ENCODE data around the gene AGPAT3. TPM values are rescaled to one million over a fixed set of nuclear protein-coding genes. Genes with fewer than 3 reads are reported as not detected.

Gene AGPAT3
- total and polyA plus RNA-seq, 8 donors = 13.6 to 49.6 (median 31.4) TPM

DNA sequence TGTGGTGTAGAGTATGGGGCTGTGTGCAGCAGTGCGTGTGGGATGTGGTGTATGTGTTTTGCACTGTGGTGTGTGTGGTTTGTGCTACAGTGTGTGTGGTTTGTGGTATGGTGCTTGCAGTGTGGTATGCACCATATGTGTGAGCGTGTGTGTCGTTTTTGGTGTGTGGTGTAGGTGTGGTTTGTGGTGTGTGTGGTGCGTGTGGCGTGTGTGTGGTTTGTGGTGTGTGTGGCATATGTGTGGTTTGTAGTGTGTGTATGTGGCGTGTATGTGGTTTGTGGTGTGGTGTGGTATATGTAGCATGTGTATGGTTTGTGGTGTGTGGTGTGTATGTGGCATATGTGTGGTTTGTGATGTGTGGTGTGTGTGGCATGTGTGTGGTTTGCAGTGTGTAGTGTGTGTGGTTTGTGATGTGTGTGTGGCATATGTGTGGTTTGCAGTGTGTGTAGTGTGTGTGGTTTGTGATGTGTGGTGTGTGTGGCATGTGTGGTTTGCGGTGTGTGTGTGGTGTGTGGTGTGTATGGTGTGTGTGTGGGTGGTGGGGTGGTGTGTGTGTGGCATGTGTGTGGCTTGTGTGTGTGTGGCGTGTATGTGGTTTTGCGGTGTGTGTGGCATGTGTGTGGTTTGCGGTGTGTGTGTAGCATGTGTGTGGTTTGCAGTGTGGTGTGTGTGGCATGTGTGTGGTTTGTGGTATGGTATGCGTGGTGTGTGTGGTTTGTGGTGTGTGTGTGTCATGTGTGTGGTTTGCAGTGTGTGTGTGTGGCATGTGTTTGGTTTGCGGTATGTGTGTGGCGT lies 93.5 kb downstream of the AGPAT3 start:
- WGBS, 2 donors = 94 to 97% methylated on average over 13 of the region's 13 CpGs
- Histone ChIP-seq H3K36me3 (peaks cover 0 to 5% (median 0%) of the 10 kb centered on the region in 3 donors), H3K27me3 (no peaks in the 10 kb centered on the region), H3K4me1 (no peaks in the 10 kb centered on the region), H3K9me3 (no peaks in the 10 kb centered on the region), H3K27ac (no peak overlapping the region), H3K4me3 (no peak overlapping the region)
- intact Hi-C loops (cut with DNase I) = loop anchor here in 1 of 3 donors (10.0 kb wide), 1 partner anchor 154 kb away; no protein-coding TSS in a partner anchor
- no peak for TF ChIP-seq CTCF (IDR thresholded peaks at IDR 0.05)
- ATAC-seq (no peak), FAIRE-seq (no peak), DNase-seq (no peak)

DNA sequence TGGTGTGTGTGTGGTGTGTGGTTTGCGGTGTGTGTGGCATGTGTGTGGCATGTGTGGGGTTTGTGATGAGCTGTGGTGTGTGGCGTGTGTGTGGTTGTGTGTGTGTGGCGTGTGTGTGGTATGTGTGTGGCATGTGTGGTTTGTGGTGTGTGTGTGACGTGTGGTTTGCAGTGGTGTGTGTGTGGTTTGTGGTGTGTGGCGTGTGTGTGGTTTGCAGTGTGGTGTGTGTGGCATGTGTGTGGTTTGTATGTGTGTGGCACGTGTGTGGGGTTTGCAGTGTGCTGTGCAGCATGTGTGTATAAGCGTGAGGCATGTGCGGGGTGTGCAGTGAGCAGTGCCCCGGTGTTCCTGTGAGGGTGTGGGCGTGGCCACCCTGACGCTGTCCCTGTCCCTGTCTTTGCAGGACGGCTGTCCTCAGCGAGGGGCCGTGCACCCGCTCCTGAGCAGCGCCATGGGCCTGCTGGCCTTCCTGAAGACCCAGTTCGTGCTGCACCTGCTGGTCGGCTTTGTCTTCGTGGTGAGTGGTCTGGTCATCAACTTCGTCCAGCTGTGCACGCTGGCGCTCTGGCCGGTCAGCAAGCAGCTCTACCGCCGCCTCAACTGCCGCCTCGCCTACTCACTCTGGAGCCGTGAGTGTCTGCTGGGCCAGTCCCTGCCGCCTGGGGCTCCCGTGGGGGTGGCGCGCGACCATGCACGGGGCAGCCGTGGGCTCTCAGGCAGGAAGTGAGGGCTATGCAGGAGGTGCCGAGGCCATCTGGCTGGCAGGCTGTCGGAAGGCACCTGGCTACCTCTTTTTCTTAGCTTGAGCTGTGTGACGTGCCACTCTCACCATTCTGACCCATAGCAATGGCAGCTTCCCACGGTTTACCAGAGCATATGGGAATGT lies 94.5 kb downstream of the AGPAT3 start:
- intact Hi-C loops (cut with DNase I) = loop anchor here in 1 of 3 donors (10.0 kb wide), 2 partner anchors 95 to 155 kb away; partner anchors contain the start of gene AGPAT3
- DNase-seq (peak in 2 of 6 donors; percentile 46 to 54), FAIRE-seq (no peak), ATAC-seq (peak in 3 of 4 donors; percentile 29 to 66 (median 54))
- no peak for TF ChIP-seq CTCF (IDR thresholded peaks at IDR 0.05)
- no peak overlapping the region for H3K4me3 ChIP-seq
- H3K4me1 ChIP-seq = no peaks in the 10 kb centered on the region
- no peaks in the 10 kb centered on the region for H3K9me3 ChIP-seq
- H3K36me3 ChIP-seq = peaks cover 0 to 5% (median 0%) of the 10 kb centered on the region in 3 donors
- 89 to 92% methylated on average over 39 of the region's 39 CpGs for WGBS, 2 donors
- no peak overlapping the region for H3K27ac ChIP-seq
- no peaks in the 10 kb centered on the region for H3K27me3 ChIP-seq

- Histone ChIP-seq H3K4me3 (no peak overlapping the region), H3K9me3 (no peaks in the 10 kb centered on the region), H3K4me1 (no peaks in the 10 kb centered on the region), H3K36me3 (peaks cover 0 to 5% (median 0%) of the 10 kb centered on the region in 3 donors), H3K27me3 (no peaks in the 10 kb centered on the region), H3K27ac (no peak overlapping the region)
- FAIRE-seq (no peak), ATAC-seq (no peak), DNase-seq (no peak)
- no peak for TF ChIP-seq CTCF (IDR thresholded peaks at IDR 0.05)
- 90% methylated on average over 24 of the region's 24 CpGs for WGBS, 2 donors
- intact Hi-C loops (cut with DNase I) = loop anchor here in 1 of 3 donors (10.0 kb wide), 1 partner anchor 97 kb away; the partner anchor contains the start of gene AGPAT3
Observed at GRCh38 chr21:43961382-43961909, 96.4 kb downstream of the AGPAT3 start.

DNA sequence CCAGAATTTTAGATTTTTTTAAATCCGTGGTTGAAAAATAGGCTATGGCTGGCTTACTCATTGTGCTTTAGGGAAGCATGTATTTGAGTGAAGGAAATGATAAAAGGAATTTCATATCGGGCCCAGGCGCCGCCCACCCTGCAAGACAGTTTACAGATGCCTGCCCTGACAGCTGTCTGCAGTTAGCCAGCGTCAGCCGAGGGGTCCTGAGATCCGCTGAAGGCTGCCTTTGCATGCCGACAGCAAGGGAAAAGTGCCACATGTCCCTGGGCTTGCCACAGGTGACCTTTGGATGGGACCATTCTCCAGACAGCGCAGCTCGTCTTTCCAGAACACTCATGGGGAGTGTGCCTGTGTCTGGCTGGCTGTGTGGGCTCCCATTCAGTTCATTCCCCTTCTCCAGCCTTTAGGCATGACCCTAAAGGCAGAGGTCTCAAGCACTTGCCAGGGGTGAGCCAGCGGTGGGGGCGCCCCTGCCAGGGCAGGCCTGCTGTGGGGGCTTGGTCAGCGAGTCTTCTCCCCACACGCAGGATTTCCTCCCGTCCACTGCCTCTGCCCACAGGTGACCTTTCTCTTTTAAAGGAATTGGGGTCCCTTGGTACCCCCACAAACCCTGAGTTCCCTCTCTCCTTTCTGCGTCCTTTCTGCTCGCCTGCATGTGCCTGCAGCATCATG lies 101.0 kb downstream of the AGPAT3 start:
- FAIRE-seq (no peak), DNase-seq (no peak), ATAC-seq (no peak)
- no peaks in the 10 kb centered on the region for H3K9me3 ChIP-seq
- no peak overlapping the region for H3K4me3 ChIP-seq
- H3K27me3 ChIP-seq = no peaks in the 10 kb centered on the region
- no peak overlapping the region for H3K27ac ChIP-seq
- H3K36me3 ChIP-seq = peaks cover 0 to 23% (median 7%) of the 10 kb centered on the region in 3 donors
- intact Hi-C loops (cut with DNase I) = loop anchor here in 1 of 3 donors (10.0 kb wide), 1 partner anchor 101 kb away; the partner anchor contains the start of gene AGPAT3
- no peaks in the 10 kb centered on the region for H3K4me1 ChIP-seq
- no peak for TF ChIP-seq CTCF (IDR thresholded peaks at IDR 0.05)
- WGBS, 2 donors = 87 to 88% methylated on average over 17 of the region's 17 CpGs

Data from pancreas (tissue), 10 donors.